Pancreas (tissue), 10 donors: ENCODE data around the gene KRT28. TPM values are rescaled to one million over a fixed set of nuclear protein-coding genes. Genes with fewer than 3 reads are reported as not detected.

Experiments
- ATAC-seq, 4 donors: fragments of 200-7000 bp; cut with Tn5 transposase; one replicate each; pipeline versions ENCODE4 v1.8.0 to v1.9.1; 2020; ENCODE audit warnings: mild to moderate bottlenecking in 4 of 4, moderate library complexity in 4 of 4
- DNase-seq, 6 donors: peaks; one replicate each; pipeline ENCODE4 v3.0.0-alpha.2; 2020
- FAIRE-seq: peaks from 2 replicates; lab custom pipeline; 2012; peaks lifted over from hg19 to GRCh38; lab: Jason Lieb, UNC
- H3K27ac ChIP-seq, 4 donors: fragments of 200-600 bp; sonication (generic); 1 replicate in 3 of 4; 2 replicates in 1 of 4; pipeline versions ENCODE4 v1.5.0 to v1.8.0; 2020
- H3K27me3 ChIP-seq, 4 donors: fragments of 200-600 bp; one replicate each; pipeline ENCODE4 v1.8.0; 2021
- H3K36me3 ChIP-seq, 3 donors: fragments of 200-600 bp; sonication (generic) in 1 of 3; one replicate each; pipeline versions ENCODE4 v1.5.0 to v1.8.0; 2020 to 2021
- H3K4me1 ChIP-seq, 3 donors: fragments of 200-600 bp; one replicate each; pipeline ENCODE4 v1.8.0; 2021
- H3K4me3 ChIP-seq, 4 donors: fragments of 200-600 bp; sonication (generic) in 2 of 4; one replicate each; pipeline versions ENCODE4 v1.5.0 to v1.8.0; 2020 to 2021
- H3K9me3 ChIP-seq, 4 donors: fragments of 200-600 bp; one replicate each; pipeline ENCODE4 v1.8.0; 2021
- CTCF ChIP-seq, 4 donors: fragments of 200-600 bp; sonication (generic) in 3 of 4; IDR thresholded peaks; one replicate each; pipeline versions ENCODE4 v1.5.0 to v1.8.0; 2021; ENCODE audit warnings: antibody characterized with exemption in 4 of 4
- WGBS, 2 donors: extraction: QIAGEN DNeasy Blood & Tissue Kit; methylation state at CpG; one replicate each; pipeline ENCODE4 v1.1.7; 2013; 5-methylcytosine and 5-hydroxymethylcytosine counted together
- intact Hi-C, 3 donors: fragments of 100-400 bp; cut with DNase I; formaldehyde crosslinking; loops; one replicate each; pipeline versions ENCODE4 v1.11.1 to v1.14.2; 2022
- polyA plus RNA-seq, 2 donors: library from polyadenylated mRNA; stranded (reverse); fragments of 200-250 nt; gene quantifications; one replicate each; pipeline ENCODE4 v1.2.3, GENCODE V29; 2013
- total RNA-seq, 6 donors: library from RNA; stranded (reverse); fragmentation: NEBNext Ultra II Directional in 4 of 6; extraction: Animal tissue kit (Norgen Biotek cat#: 25700) in 4 of 6; gene quantifications; one replicate each; pipeline versions ENCODE4 v1.2.1 to v1.2.4, GENCODE V29; 2021 to 2023
- donor health status: healthy with polysubstance abuse.
- donor health status: DM: no; HTN: no; CAD: no; lungs with moderate emphysema.
- donor health status: DM: no; HTN: no; CAD: no.
- donor health status: control.
- donor health status: control.
- donor health status: Bipolar disorder and iron deficiency.
- donor health status: DM: yes; HTN: yes; CAD: no.
- donor health status: DM: no; HTN: no; CAD: no.
- donor health status: DM: no; HTN: no; CAD: no.
- donor health status: DM: yes; HTN: yes; CAD: no.

Gene KRT28
- total and polyA plus RNA-seq, 8 donors = not detected

- Histone ChIP-seq H3K36me3 (no peaks in the 10 kb centered on the region), H3K4me3 (no peak overlapping the region), H3K27ac (no peak overlapping the region), H3K9me3 (no peaks in the 10 kb centered on the region), H3K4me1 (peaks cover 0 to 3% (median 0%) of the 10 kb centered on the region in 3 donors), H3K27me3 (no peaks in the 10 kb centered on the region)
- no peak for ATAC-seq
- 85 to 95% methylated on average over 2 of the region's 2 CpGs for WGBS, 2 donors
- no peak for FAIRE-seq
- intact Hi-C loops = no loop called here
- no peak for DNase-seq
- no peak for TF ChIP-seq CTCF (IDR thresholded peaks at IDR 0.05)
These were observed 25.8 kb upstream of the KRT28 start for GRCh38 chr17:40825599-40825998.

GRCh38 chr17:40824015-40824832, 24.5 kb upstream of the KRT28 start:
- Histone ChIP-seq H3K27me3 (no peaks in the 10 kb centered on the region), H3K9me3 (no peaks in the 10 kb centered on the region), H3K27ac (no peak overlapping the region), H3K4me1 (peaks cover 0 to 9% (median 0%) of the 10 kb centered on the region in 3 donors), H3K36me3 (no peaks in the 10 kb centered on the region), H3K4me3 (no peak overlapping the region)
- no peak for ATAC-seq
- TF ChIP-seq CTCF (IDR thresholded peaks at IDR 0.05) = no peak
- WGBS, 2 donors = 84 to 97% methylated on average over 1 of the region's 1 CpG
- intact Hi-C loops = no loop called here
- no peak for FAIRE-seq
- DNase-seq = no peak

- Histone ChIP-seq H3K9me3 (no peaks in the 10 kb centered on the region), H3K27ac (no peak within 1 kb of the TSS), H3K36me3 (no peaks in the 10 kb centered on the region), H3K27me3 (no peaks in the 10 kb centered on the region), H3K4me1 (peaks cover 0 to 18% (median 8%) of the 10 kb centered on the region in 3 donors), H3K4me3 (no peak within 1 kb of the TSS)
- FAIRE-seq (no peak), ATAC-seq (no peak), DNase-seq (no peak)
- 94 to 95% methylated on average over 7 of the region's 7 CpGs for WGBS, 2 donors
- no peak for TF ChIP-seq CTCF (IDR thresholded peaks at IDR 0.05)
- intact Hi-C loops = no loop called here
These were observed 22.5 kb upstream of the KRT28 start, which contains the start of gene KRT10 for GRCh38 chr17:40822132-40822812. Gene KRT10 (minus strand): TSS chr17:40822614. CDS start chr17:40822585, 29 bp downstream.

- no peaks in the 10 kb centered on the region for H3K27me3 ChIP-seq
- ATAC-seq = no peak
- H3K27ac ChIP-seq = no peak overlapping the region
- intact Hi-C loops = no loop called here
- FAIRE-seq = no peak
- no peak for DNase-seq
- no peak for TF ChIP-seq CTCF (IDR thresholded peaks at IDR 0.05)
- H3K36me3 ChIP-seq = no peaks in the 10 kb centered on the region
- peaks cover 0 to 18% (median 8%) of the 10 kb centered on the region in 3 donors for H3K4me1 ChIP-seq
- no peaks in the 10 kb centered on the region for H3K9me3 ChIP-seq
- H3K4me3 ChIP-seq = no peak overlapping the region
These were observed 21.8 kb upstream of the KRT28 start for GRCh38 chr17:40821536-40821935.
